Esophagus (tissue), 2 donors: ENCODE results near the gene POPDC3. TPM values are rescaled to one million over a fixed set of nuclear protein-coding genes. Genes with fewer than 3 reads are reported as not detected.

Experiments
- H3K27ac ChIP-seq, 2 donors: one replicate each; pipeline ENCODE4 v1.5.1; 2013; ENCODE audit warnings: low read depth in 2 of 2, mild to moderate bottlenecking in 2 of 2, inconsistent platforms in 1 of 2, low read length in 1 of 2, moderate library complexity in 1 of 2
- H3K27me3 ChIP-seq, 2 donors: one replicate each; pipeline ENCODE4 v1.6.1; 2013; ENCODE audit warnings: low read length in 2 of 2, control low read depth in 1 of 2, mild to moderate bottlenecking in 1 of 2; ENCODE audit not compliant: insufficient read depth in 2 of 2, control insufficient read depth in 1 of 2
- H3K36me3 ChIP-seq, 2 donors: one replicate each; pipeline ENCODE4 v1.6.1; 2013; ENCODE audit warnings: low read length in 1 of 2; ENCODE audit not compliant: control insufficient read depth in 2 of 2, insufficient read depth in 2 of 2
- H3K4me1 ChIP-seq, 2 donors: one replicate each; pipeline ENCODE4 v1.6.1; 2013; ENCODE audit warnings: low read length in 1 of 2; ENCODE audit not compliant: control insufficient read depth in 2 of 2, insufficient read depth in 2 of 2
- H3K4me3 ChIP-seq, 2 donors: one replicate each; pipeline ENCODE4 v1.5.1; 2013; ENCODE audit warnings: low read length in 2 of 2, mild to moderate bottlenecking in 2 of 2, low read depth in 1 of 2, moderate library complexity in 1 of 2
- H3K9me3 ChIP-seq, 2 donors: one replicate each; pipeline ENCODE4 v1.6.1; 2013; ENCODE audit warnings: mild to moderate bottlenecking in 2 of 2, low read depth in 1 of 2, low read length in 1 of 2, moderate library complexity in 1 of 2; ENCODE audit not compliant: control insufficient read depth in 2 of 2, insufficient read depth in 1 of 2
- WGBS, 2 donors: extraction: QIAGEN DNeasy Blood & Tissue Kit; methylation state at CpG; one replicate each; pipeline ENCODE4 v1.1.7; 2013; 5-methylcytosine and 5-hydroxymethylcytosine counted together
- polyA plus RNA-seq, 2 donors: library from polyadenylated mRNA; stranded (reverse); fragments of 200-250 nt; gene quantifications; one replicate each; pipeline ENCODE4 v1.2.3, GENCODE V29; 2013
- donor health status: healthy with polysubstance abuse.
- donor health status: Bipolar disorder and iron deficiency.

The POPDC3 gene
- polyA plus RNA-seq, 2 donors: 0.24 TPM; not detected in 1

- WGBS, 2 donors: 1% methylated on average over 72 to 122 of the region's 122 CpGs
- peaks cover 0 to 5% of the 10 kb centered on the region in 2 donors for H3K27me3 ChIP-seq
- peaks cover 0 to 8% of the 10 kb centered on the region in 2 donors for H3K4me1 ChIP-seq
- peak overlapping the region; percentile 69 to 75 for H3K4me3 ChIP-seq
- no peaks in the 10 kb centered on the region for H3K9me3 ChIP-seq
- H3K27ac ChIP-seq: peak overlapping the region; percentile 27 to 45
- no peaks in the 10 kb centered on the region for H3K36me3 ChIP-seq
Observed at GRCh38 chr6:105136431-105137350, 43.1 kb downstream of the POPDC3 start.

GRCh38 chr6:105135907-105136430 lies 43.8 kb downstream of the POPDC3 start:
- Histone ChIP-seq H3K9me3 (no peaks in the 10 kb centered on the region), H3K36me3 (no peaks in the 10 kb centered on the region), H3K4me3 (peak overlapping the region; percentile 69 to 75), H3K27ac (no peak overlapping the region), H3K27me3 (peaks cover 0 to 5% of the 10 kb centered on the region in 2 donors), H3K4me1 (peaks cover 0 to 8% of the 10 kb centered on the region in 2 donors)
- WGBS, 2 donors: 10 to 12% methylated on average over 23 to 24 of the region's 24 CpGs

GRCh38 chr6:105135056-105135455 lies 44.8 kb downstream of the POPDC3 start:
- Histone ChIP-seq H3K27me3 (peaks cover 0 to 5% of the 10 kb centered on the region in 2 donors), H3K4me3 (no peak overlapping the region), H3K27ac (no peak overlapping the region), H3K4me1 (peaks cover 0 to 8% of the 10 kb centered on the region in 2 donors), H3K9me3 (no peaks in the 10 kb centered on the region), H3K36me3 (no peaks in the 10 kb centered on the region)
- 74% methylated on average over 4 of the region's 4 CpGs for WGBS, 2 donors

GRCh38 chr6:105122717-105123116 lies 57.1 kb downstream of the POPDC3 start:
- H3K4me3 ChIP-seq: no peak overlapping the region
- no peaks in the 10 kb centered on the region for H3K27me3 ChIP-seq
- H3K36me3 ChIP-seq: no peaks in the 10 kb centered on the region
- no peaks in the 10 kb centered on the region for H3K9me3 ChIP-seq
- H3K4me1 ChIP-seq: no peaks in the 10 kb centered on the region
- no peak overlapping the region for H3K27ac ChIP-seq
- WGBS, 2 donors: 69 to 72% methylated on average over 6 of the region's 6 CpGs

GRCh38 chr6:105121981-105122380 lies 57.8 kb downstream of the POPDC3 start:
- Histone ChIP-seq H3K4me3 (no peak overlapping the region), H3K36me3 (no peaks in the 10 kb centered on the region), H3K27me3 (no peaks in the 10 kb centered on the region), H3K4me1 (no peaks in the 10 kb centered on the region), H3K9me3 (no peaks in the 10 kb centered on the region), H3K27ac (no peak overlapping the region)
- 64 to 76% methylated on average over 3 of the region's 3 CpGs for WGBS, 2 donors

- H3K27ac ChIP-seq: no peak overlapping the region
- no peaks in the 10 kb centered on the region for H3K27me3 ChIP-seq
- no peaks in the 10 kb centered on the region for H3K36me3 ChIP-seq
- H3K4me1 ChIP-seq: no peaks in the 10 kb centered on the region
- 80 to 82% methylated on average over 5 of the region's 5 CpGs for WGBS, 2 donors
- H3K9me3 ChIP-seq: no peaks in the 10 kb centered on the region
- no peak overlapping the region for H3K4me3 ChIP-seq
Observed at GRCh38 chr6:105120570-105120969, 59.2 kb downstream of the POPDC3 start.

GRCh38 chr6:105116150-105116549 lies 63.7 kb downstream of the POPDC3 start:
- peaks cover 0 to 2% of the 10 kb centered on the region in 2 donors for H3K4me1 ChIP-seq
- H3K27me3 ChIP-seq: no peaks in the 10 kb centered on the region
- no peak overlapping the region for H3K27ac ChIP-seq
- no peaks in the 10 kb centered on the region for H3K9me3 ChIP-seq
- WGBS, 2 donors: 74 to 81% methylated on average over 5 of the region's 5 CpGs
- H3K36me3 ChIP-seq: no peaks in the 10 kb centered on the region
- no peak overlapping the region for H3K4me3 ChIP-seq

GRCh38 chr6:105113422-105113821 lies 66.4 kb downstream of the POPDC3 start:
- Histone ChIP-seq H3K4me1 (peaks cover 0 to 2% of the 10 kb centered on the region in 2 donors), H3K27me3 (no peaks in the 10 kb centered on the region), H3K27ac (no peak overlapping the region), H3K36me3 (no peaks in the 10 kb centered on the region), H3K9me3 (no peaks in the 10 kb centered on the region), H3K4me3 (no peak overlapping the region)
- WGBS, 2 donors: 57 to 64% methylated on average over 6 of the region's 6 CpGs

GRCh38 chr6:105112577-105112976 lies 67.2 kb downstream of the POPDC3 start:
- 90 to 91% methylated on average over 1 of the region's 1 CpG for WGBS, 2 donors
- no peaks in the 10 kb centered on the region for H3K9me3 ChIP-seq
- H3K27me3 ChIP-seq: no peaks in the 10 kb centered on the region
- peaks cover 0 to 2% of the 10 kb centered on the region in 2 donors for H3K4me1 ChIP-seq
- H3K36me3 ChIP-seq: no peaks in the 10 kb centered on the region
- H3K27ac ChIP-seq: no peak overlapping the region
- H3K4me3 ChIP-seq: no peak overlapping the region
